HPDE6-E6E7 (cell line): ENCODE measurements around the gene FIBCD1.

ENCODE experiments used
- DNase-seq: peaks from one replicate; pipeline ENCODE4 v3.0.0; 2011; ENCODE audit warnings: missing footprints; ENCODE audit errors: extremely low spot score

FIBCD1 gene

GRCh38 chr9:130906735-130907416 lies 32.2 kb downstream of the FIBCD1 start:
- no peak for DNase-seq

GRCh38 chr9:130905902-130906734 lies 32.9 kb downstream of the FIBCD1 start:
- no peak for DNase-seq

GRCh38 chr9:130905125-130905901 lies 33.7 kb downstream of the FIBCD1 start:
- no peak for DNase-seq

- DNase-seq, result no peak
These were observed 34.7 kb downstream of the FIBCD1 start for GRCh38 chr9:130904070-130905044.

- no peak for DNase-seq
These were observed 35.6 kb downstream of the FIBCD1 start for GRCh38 chr9:130903194-130904069.

- DNase-seq, result no peak
These were observed 36.6 kb downstream of the FIBCD1 start for GRCh38 chr9:130902204-130903185.

- no peak for DNase-seq
These were observed 37.4 kb downstream of the FIBCD1 start for GRCh38 chr9:130901498-130902203.

GRCh38 chr9:130900701-130901497 lies 38.1 kb downstream of the FIBCD1 start:
- no peak for DNase-seq

- no peak for DNase-seq
These were observed 39.8 kb downstream of the FIBCD1 start for GRCh38 chr9:130899051-130899748.

- DNase-seq, result no peak
These were observed 40.5 kb downstream of the FIBCD1 start for GRCh38 chr9:130898552-130898852.

- DNase-seq, result no peak
These were observed 41.0 kb downstream of the FIBCD1 start for GRCh38 chr9:130897848-130898551.

GRCh38 chr9:130897105-130897751 lies 41.8 kb downstream of the FIBCD1 start:
- no peak for DNase-seq

- DNase-seq, result no peak
These were observed 42.6 kb downstream of the FIBCD1 start, which contains the start of gene QRFP for GRCh38 chr9:130896233-130897014. Gene QRFP (minus strand): TSS chr9:130896812. CDS start chr9:130893838, 2,974 bp downstream.

GRCh38 chr9:130895481-130896232 lies 43.4 kb downstream of the FIBCD1 start:
- DNase-seq, result no peak
